ENCODE results near the gene TRAPPC3L. TPM values are rescaled to one million over a fixed set of nuclear protein-coding genes. Genes with fewer than 3 reads are reported as not detected.

TRAPPC3L gene
- total RNA-seq, 1 donor from 2014 or later = not detected

- no peak overlapping the region for H3K27ac ChIP-seq
- Mint-ChIP-seq H3K27me3 (ENCODE audit: insufficient read depth, low read depth) (peaks cover 9% of the 10 kb centered on the region), H3K4me3 (no peak overlapping the region), H3K27ac (no peak overlapping the region), H3K36me3 (no peaks in the 10 kb centered on the region), H3K9me3 (peaks cover 2% of the 10 kb centered on the region), H3K4me1 (peaks cover 17% of the 10 kb centered on the region)
- no peaks in the 10 kb centered on the region for H3K79me2 ChIP-seq (ENCODE audit: low read depth)
- TF ChIP-seq, protein P1, sequence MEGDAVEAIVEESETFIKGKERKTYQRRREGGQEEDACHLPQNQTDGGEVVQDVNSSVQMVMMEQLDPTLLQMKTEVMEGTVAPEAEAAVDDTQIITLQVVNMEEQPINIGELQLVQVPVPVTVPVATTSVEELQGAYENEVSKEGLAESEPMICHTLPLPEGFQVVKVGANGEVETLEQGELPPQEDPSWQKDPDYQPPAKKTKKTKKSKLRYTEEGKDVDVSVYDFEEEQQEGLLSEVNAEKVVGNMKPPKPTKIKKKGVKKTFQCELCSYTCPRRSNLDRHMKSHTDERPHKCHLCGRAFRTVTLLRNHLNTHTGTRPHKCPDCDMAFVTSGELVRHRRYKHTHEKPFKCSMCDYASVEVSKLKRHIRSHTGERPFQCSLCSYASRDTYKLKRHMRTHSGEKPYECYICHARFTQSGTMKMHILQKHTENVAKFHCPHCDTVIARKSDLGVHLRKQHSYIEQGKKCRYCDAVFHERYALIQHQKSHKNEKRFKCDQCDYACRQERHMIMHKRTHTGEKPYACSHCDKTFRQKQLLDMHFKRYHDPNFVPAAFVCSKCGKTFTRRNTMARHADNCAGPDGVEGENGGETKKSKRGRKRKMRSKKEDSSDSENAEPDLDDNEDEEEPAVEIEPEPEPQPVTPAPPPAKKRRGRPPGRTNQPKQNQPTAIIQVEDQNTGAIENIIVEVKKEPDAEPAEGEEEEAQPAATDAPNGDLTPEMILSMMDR (IDR thresholded peaks at IDR 0.05) = no peak
- TF ChIP-seq EZH2 (IDR thresholded peaks at IDR 0.05) (no peak), EZH2phosphoT487 (IDR thresholded peaks at IDR 0.05) (no peak)
- DNase-seq (ENCODE audit: low spot score) = no peak
- no peaks in the 10 kb centered on the region for H3F3A ChIP-seq (ENCODE audit: low read depth)
- H3K27me3 ChIP-seq = peaks cover 63% of the 10 kb centered on the region
- no peak overlapping the region for H3K4me2 ChIP-seq
- H3K4me3 ChIP-seq = no peak overlapping the region
- H4K20me1 ChIP-seq (ENCODE audit: low read depth) = no peaks in the 10 kb centered on the region
- no peaks in the 10 kb centered on the region for H3K9me3 ChIP-seq (ENCODE audit: low read depth)
- no peak overlapping the region for H2AFZ ChIP-seq (replicated peaks)
- H3K36me3 ChIP-seq = no peaks in the 10 kb centered on the region
- H3K4me1 ChIP-seq = no peaks in the 10 kb centered on the region
- H3K9ac ChIP-seq = no peak overlapping the region
These were observed 85.6 kb downstream of the TRAPPC3L start for GRCh38 chr6:116459927-116460326.

GRCh38 chr6:116458264-116458663, 87.2 kb downstream of the TRAPPC3L start:
- Mint-ChIP-seq H3K27ac (no peak overlapping the region), H3K9me3 (peaks cover 2% of the 10 kb centered on the region), H3K27me3 (ENCODE audit: insufficient read depth, low read depth) (peaks cover 9% of the 10 kb centered on the region), H3K4me1 (peaks cover 15% of the 10 kb centered on the region), H3K36me3 (no peaks in the 10 kb centered on the region), H3K4me3 (no peak overlapping the region)
- H3K27ac ChIP-seq = no peak overlapping the region
- H3K4me2 ChIP-seq = no peak overlapping the region
- no peaks in the 10 kb centered on the region for H3K36me3 ChIP-seq
- H3K4me3 ChIP-seq = no peak overlapping the region
- H4K20me1 ChIP-seq (ENCODE audit: low read depth) = no peaks in the 10 kb centered on the region
- no peak overlapping the region for H3K9ac ChIP-seq
- H3K9me3 ChIP-seq (ENCODE audit: low read depth) = no peaks in the 10 kb centered on the region
- no peak overlapping the region for H2AFZ ChIP-seq (replicated peaks)
- no peak for TF ChIP-seq EZH2 (IDR thresholded peaks at IDR 0.05)
- no peak for TF ChIP-seq EZH2phosphoT487 (IDR thresholded peaks at IDR 0.05)
- TF ChIP-seq, protein P1 (IDR thresholded peaks at IDR 0.05) = no peak
- no peaks in the 10 kb centered on the region for H3K79me2 ChIP-seq (ENCODE audit: low read depth)
- H3K27me3 ChIP-seq = peaks cover 46% of the 10 kb centered on the region
- H3F3A ChIP-seq (ENCODE audit: low read depth) = no peaks in the 10 kb centered on the region
- no peaks in the 10 kb centered on the region for H3K4me1 ChIP-seq
- no peak for DNase-seq (ENCODE audit: low spot score)

DNA sequence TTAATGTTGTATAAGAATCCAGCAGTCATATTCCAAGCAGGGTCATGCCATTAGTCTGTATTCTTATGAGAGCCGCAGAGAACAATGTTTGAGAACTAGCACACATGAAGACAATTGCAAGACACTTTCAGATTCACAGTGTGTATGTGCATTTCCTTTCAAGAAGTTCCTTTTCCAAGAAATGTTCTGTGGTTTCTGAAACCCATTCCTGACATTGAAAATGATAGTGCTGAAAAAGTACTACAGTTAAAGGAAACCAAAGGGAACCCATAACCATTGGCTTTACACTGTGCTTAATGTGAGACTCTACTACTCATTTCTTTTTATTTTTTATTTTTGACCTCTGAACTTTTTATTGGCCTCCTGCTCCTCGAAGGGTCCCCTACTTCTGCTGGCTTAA, 88.6 kb downstream of the TRAPPC3L start:
- Histone ChIP-seq H3K27me3 (peaks cover 33% of the 10 kb centered on the region), H3K9ac (no peak overlapping the region), H3K36me3 (no peaks in the 10 kb centered on the region), H3K27ac (no peak overlapping the region), H2AFZ (replicated peaks) (no peak overlapping the region), H3K9me3 (ENCODE audit: low read depth) (no peaks in the 10 kb centered on the region), H3K79me2 (ENCODE audit: low read depth) (no peaks in the 10 kb centered on the region), H3F3A (ENCODE audit: low read depth) (no peaks in the 10 kb centered on the region), H3K4me1 (no peaks in the 10 kb centered on the region), H3K4me2 (no peak overlapping the region), H3K4me3 (no peak overlapping the region), H4K20me1 (ENCODE audit: low read depth) (no peaks in the 10 kb centered on the region)
- H3K4me3 Mint-ChIP-seq = no peak overlapping the region
- no peaks in the 10 kb centered on the region for H3K36me3 Mint-ChIP-seq
- H3K27ac Mint-ChIP-seq = no peak overlapping the region
- H3K27me3 Mint-ChIP-seq (ENCODE audit: insufficient read depth, low read depth) = peaks cover 3% of the 10 kb centered on the region
- H3K9me3 Mint-ChIP-seq = peaks cover 2% of the 10 kb centered on the region
- TF ChIP-seq, protein P1 (IDR thresholded peaks at IDR 0.05) = no peak
- TF ChIP-seq EZH2 (IDR thresholded peaks at IDR 0.05) (no peak), EZH2phosphoT487 (IDR thresholded peaks at IDR 0.05) (no peak)
- peaks cover 5% of the 10 kb centered on the region for H3K4me1 Mint-ChIP-seq
- no peak for DNase-seq (ENCODE audit: low spot score)

All from neural progenitor cell (in vitro differentiated cells).